Astrocyte of the spinal cord (primary cell): ENCODE results near the gene LLCFC1.

Experiments used
- DNase-seq: peaks from one replicate; pipeline ENCODE4 v3.0.0; 2011; ENCODE audit warnings: low read depth, low spot score
- H3K4me3 ChIP-seq: 2 replicates; pipeline ENCODE4 v1.5.1; 2011; ENCODE audit warnings: low read depth, mild to moderate bottlenecking, low read length, moderate library complexity
- CTCF ChIP-seq: IDR thresholded peaks from 2 replicates; pipeline ENCODE4 v1.5.1; 2012; ENCODE audit warnings: low read depth, mild to moderate bottlenecking, low read length, inconsistent platforms
- in situ Hi-C: cut with HindIII; loops from 2 replicates; pipeline ENCODE4 v1.10.0; 2017; ENCODE audit warnings: low sequenced_read_pairs

The LLCFC1 gene

GRCh38 chr7:142935941-142936565, 3.2 kb upstream of the LLCFC1 start:
- in situ Hi-C loops = no loop called here
- no peak for DNase-seq
- no peak for TF ChIP-seq CTCF
- H3K4me3 ChIP-seq = no peak overlapping the region

- DNase-seq = no peak
- in situ Hi-C loops = no loop called here
- H3K4me3 ChIP-seq = no peak overlapping the region
- TF ChIP-seq CTCF = no peak
Observed at GRCh38 chr7:142938611-142939010, 673 bp upstream of the LLCFC1 start.

GRCh38 chr7:142940966-142941535, 1.8 kb downstream of the LLCFC1 start:
- DNase-seq = no peak
- no peak overlapping the region for H3K4me3 ChIP-seq
- no peak for TF ChIP-seq CTCF
- in situ Hi-C loops = no loop called here

GRCh38 chr7:142941541-142941940, 2.3 kb downstream of the LLCFC1 start:
- no peak for DNase-seq
- no peak for TF ChIP-seq CTCF
- in situ Hi-C loops = no loop called here
- H3K4me3 ChIP-seq = no peak overlapping the region

- no peak overlapping the region for H3K4me3 ChIP-seq
- no peak for DNase-seq
- TF ChIP-seq CTCF = no peak
- in situ Hi-C loops = no loop called here
Observed at GRCh38 chr7:142942746-142943145, 3.5 kb downstream of the LLCFC1 start.

GRCh38 chr7:142943706-142944268, 4.5 kb downstream of the LLCFC1 start:
- no peak for TF ChIP-seq CTCF
- in situ Hi-C loops = no loop called here
- H3K4me3 ChIP-seq = no peak overlapping the region
- no peak for DNase-seq
